ENCODE measurements around the gene HNRNPL.
A peak's percentile ranks its signal among the peaks of the same experiment; 100 is the strongest.
"Not testable (repeated sequence)": the region's sequence is repeated elsewhere in the genome, so short reads cannot be mapped to it uniquely, and the experiment has no call there.

Gene HNRNPL

DNA sequence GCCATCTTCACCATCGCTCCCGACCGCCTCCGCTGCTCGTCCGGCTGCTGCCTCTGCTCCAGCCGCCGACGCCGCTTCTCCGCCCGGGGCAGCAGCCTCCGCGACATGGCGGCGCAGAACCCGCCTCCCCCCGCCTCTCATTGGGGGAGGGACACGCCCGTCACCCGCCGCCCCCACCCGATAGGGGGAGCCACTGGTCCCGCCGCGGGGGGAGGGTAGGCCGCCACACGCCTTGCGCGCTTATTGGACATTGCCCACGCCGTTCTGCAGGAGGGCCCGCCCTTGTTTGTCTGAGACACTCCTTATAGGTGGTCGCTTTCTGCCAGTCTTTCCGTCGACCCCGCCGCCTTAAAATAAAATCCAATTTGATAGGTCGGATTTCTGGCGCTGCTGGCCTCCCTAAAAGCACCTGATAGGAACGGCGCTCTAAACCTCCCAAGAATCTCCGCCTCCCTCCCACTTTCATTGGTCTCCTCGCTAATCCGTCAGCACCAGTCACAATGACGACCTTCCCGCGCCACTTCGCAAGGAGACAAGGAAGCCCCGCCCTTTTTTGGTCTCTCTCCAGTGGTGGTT is at the start of gene HNRNPL:
Gene HNRNPL (minus strand): TSS at position 127 of the 576 bp plus-strand sequence. CDS start 20 bp downstream, at position 107.
- DNase-seq = peak; percentile 99 to 100 (median 100)

DNA sequence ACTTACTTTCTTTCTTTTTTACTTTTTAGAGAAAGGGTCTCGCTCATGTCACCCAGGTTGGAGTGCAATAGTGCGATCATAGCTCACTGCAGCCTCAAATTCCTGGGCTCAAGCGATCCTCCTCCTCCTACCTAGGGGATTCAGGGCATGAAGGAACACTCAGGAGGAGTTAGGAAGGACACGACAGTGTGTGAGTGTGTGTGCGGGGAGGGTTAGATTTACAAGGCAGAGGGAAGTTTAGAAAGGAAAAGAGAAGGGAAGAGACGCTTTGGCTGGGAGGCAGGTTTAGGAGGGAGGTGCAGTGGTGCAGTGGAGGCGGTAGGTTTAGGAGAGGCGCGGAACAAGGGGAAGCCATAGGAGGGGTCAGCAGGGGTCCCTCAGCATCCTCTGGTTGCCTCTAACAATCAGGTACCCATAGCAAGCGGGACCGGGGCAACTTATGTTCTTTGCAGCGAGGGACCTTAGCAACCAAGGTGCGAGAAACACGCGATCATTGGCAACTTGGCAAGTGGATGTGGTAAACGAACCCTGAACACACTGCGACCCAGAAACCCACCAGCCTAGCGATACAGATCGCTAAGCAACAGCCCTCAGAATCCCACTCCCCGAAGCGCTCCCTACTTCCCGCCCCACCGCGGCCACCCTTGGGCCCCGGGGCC is 49.1 kb upstream of the HNRNPL start:
- DNase-seq = no peak

DNA sequence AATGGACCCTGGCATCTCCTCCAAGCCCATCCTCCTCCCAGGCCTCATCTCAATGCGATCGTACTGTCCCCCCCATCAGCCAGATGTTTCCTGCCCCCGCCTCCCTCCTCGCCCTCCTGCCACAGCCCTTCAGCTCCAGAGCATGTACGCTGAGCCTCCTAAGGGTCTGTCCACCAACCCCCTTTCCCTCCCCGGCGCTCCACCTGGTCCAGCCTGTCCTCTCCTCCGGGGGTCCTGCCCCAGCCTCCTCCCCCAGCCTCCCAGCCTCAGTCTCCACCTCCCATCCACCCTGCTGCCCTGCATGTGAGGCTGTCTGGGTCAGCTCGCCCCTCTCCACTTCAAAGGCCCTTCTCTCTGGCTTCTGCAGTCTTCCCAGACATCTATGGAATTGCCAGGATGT is 45.2 kb upstream of the HNRNPL start:
- no peak for DNase-seq

DNA sequence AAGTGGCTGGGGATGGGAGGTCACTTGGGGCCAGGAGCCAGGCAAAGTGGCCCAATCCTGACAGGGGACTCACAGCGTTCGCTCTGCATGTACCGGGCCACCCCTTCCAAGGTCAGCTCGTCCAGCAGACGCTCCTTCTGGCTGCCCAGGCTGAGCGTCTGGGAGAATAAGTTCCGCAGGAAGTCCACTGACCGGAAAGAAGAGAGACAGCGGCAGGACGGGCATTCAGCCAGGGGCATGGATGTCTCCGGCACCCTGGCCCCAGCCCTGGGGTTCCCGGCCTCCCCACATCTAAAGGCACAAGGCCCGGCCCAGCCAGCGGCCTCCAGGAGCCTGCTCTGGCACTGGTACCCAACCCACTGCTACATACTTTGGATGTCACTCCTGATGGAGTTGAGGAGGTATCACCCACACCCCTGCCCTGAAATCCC is 43.6 kb upstream of the HNRNPL start:
- DNase-seq = no peak

DNA sequence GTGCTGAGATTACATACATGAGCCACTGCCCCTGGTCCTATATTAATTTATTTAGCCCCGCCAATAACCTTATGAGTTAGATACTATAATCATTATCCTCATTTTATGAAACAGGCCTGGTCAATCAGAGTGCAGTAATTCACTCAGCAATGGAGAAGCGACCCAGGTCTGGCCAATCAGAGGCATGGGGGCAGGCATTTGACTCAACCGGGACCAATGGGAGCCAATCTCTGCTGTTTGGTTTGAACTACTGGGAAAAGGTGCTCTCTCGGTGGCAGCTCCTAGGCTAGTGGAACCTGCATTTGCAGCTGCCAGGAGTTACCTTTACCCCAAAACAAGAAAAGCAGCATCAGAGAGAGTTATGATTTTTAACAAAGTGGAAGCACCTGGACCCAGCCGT is 43.1 kb upstream of the HNRNPL start:
- no peak for DNase-seq

DNA sequence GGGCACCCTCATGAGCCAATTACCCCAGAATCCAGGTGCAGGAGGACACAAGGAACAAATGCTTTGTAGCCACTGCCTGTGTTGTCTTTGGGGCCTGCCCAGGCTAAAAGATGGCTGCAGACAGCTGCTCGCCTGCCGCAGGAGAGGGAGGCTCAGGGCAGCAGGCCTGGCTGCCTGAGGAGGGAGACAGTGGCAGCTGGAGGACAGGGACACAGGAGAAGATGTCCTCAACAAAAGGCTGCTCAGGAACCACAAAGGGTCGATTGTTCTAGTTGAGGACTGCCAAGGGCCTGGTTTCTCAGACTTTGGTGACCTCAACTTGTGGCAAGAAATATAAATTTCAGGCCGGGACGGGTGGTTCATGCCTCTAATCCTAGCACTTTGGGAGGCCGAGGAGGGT is 42.0 kb upstream of the HNRNPL start:
- DNase-seq = peak in 8 of 14 donors; percentile 12 to 47 (median 17)

DNA sequence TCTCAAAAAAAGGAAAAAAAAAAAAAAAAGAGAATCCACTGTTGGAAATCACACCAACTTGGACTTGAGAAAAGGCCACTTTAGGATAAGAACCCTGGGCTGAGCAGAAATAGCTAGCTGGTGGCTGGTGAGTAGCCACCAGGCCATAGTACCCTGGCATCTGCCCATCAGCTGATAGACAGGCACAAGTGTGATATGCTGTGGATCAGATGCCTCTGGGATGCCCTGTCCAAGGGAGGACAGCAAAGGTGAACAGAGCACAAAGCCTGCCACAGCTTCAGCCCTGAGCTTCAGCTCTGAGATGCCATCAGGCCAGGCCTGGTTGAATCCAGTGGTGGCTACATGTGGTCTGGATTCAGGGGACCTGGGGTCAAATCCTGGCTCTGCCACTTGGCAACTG is 40.9 kb upstream of the HNRNPL start:
- DNase-seq = no peak

DNA sequence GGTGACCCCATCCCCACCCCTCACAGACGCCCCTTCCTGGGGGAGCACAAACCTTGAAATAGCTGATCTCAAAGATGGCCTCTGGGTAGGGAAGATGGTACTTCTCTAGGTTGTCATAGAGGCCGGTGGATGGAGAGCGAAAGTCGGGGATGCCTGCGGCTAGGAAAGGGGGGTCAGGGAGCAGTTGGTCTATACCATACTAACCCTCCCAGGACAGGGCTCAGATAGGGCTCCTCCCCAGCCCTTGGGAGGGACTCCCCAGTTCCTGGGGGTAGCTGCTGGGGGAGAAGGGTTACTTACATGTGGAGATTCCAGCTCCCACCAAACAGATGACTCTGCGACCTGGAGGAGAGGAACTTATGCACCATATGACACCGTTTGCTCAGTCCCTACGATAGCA is 40.0 kb upstream of the HNRNPL start:
- no peak for DNase-seq

DNA sequence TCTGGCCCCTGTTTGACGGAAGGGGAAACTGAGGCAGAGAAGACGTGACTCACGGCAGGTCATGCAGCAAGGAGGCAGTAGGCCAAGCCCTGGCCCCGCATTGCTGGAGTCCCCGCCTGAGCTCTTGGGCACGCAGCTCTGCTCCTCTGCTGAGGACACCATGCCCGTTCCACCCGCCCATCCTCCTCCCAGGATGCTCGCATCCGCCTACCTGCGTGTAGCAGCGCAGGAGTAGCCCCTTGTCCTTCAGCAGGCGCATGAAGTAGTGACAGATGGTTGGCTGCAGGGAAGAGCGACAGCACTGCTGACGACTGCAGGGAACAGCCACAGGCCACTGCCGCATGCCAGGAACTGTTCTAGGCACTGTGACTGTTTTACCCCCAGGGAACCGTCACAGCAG is 39.1 kb upstream of the HNRNPL start:
- peak in 1 of 14 donors; percentile 79 for DNase-seq

DNA sequence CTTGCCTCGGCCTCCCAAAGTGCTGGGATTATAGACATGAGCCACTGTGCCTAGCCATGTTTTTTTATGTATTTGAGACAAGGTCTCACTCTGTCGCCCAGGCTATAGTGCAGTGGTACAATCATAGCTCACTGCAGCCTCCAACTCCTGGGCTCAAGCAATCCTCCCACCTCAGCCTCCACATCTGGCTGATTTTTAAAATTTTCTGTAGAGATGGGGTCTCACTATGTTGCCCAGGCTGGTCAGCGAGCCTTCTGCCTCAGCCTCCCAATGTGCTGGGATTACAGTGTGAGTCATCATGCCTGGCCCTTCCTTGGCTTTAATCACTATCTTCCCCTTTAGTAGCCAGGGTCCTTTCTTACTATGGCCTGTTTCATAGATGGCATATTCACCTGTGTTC is 34.9 kb upstream of the HNRNPL start:
- DNase-seq = not testable (repeated sequence)

DNA sequence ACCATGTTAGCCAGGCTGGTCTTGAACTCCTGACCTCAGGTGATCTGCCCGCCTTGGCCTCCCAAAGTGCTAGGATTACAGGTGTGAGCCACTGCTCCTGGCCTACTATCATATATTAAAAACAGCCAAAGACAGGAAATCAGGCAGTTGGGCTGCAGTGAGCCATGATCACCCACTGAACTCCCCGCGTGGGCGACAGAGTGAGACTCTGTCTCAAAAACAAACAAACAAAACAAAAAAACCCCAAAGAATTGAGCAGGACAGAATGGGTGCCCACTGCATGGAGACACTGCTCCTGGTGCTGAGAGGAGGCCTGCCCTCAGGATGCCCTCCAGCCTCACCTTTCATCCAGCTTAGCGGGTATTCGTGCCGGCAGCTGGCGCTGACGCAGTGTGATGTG is 33.5 kb upstream of the HNRNPL start:
- no peak for DNase-seq

DNA sequence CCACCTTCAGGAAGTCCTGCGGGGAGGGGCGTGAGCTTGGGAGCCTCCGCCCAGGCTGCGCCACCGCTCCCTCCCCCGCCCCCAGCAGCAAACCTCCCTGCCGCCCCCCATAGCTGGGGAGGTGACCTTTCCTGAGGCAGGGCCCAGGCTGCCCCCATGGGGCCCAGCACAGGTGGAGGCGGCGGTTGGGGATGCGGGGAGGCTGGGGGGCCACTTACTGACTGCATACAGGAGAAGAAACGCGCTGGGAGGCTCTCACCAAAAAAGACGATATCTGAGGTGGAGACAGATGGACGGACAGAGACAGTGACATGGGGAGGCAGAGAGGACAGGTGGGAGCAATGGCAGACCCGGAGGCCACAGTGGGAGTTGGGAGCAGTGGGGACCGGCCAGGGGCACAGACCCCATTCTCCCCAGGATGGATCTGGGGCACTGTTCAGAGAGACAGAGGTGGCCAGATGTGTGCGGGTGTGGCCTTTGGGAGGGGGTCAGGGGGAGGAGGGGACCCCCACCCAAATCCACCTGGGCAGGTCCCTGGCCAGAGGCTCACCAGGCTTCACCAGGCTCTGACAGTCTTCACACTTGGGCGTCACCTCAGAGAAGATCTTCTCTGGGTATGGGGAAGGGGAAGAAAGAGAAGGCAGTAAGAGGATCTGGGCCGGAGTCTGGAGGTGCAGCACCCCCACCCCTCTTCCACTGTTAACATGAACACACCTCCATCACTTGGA is 31.3 kb upstream of the HNRNPL start:
- DNase-seq = no peak

DNA sequence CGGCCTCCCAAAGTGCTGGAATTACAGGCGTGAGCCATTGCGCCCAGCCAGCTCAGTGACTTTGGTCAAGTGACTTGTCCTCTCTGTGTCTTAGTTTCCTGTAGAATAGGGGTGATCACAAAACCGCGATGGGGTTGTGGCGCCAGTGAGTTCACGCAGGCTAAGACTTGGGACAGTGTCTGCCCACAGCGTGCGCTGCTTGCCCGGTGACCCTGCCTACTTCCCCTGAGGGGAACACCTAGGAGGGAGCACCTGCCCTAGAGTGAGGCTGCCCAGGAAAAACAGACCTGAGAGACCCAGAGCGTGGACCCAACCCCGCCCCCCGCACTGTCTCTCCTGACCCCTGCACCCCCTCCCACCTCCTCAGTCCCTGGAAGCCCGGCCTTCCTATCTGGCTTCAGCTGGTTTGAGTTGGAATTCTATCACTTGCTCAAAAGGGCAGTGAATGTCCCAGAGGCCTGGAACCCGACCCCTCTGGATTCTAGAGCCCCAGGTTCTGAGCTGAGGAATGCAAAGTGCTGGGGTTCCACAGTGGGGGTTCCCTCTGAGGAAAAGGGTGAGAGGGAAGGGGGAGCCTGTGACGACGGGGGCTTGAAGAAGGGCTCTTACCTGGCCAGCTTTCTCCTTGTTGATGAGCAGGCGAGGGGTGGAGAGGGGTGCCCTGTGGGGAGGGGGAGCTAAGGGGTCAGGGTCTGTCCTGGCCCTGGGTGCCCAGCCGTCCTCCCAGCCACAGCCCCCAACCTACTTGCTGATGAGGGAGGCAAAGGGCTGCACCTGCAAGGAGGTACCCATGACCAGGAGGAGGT is 30.5 kb upstream of the HNRNPL start:
- DNase-seq = no peak

DNA sequence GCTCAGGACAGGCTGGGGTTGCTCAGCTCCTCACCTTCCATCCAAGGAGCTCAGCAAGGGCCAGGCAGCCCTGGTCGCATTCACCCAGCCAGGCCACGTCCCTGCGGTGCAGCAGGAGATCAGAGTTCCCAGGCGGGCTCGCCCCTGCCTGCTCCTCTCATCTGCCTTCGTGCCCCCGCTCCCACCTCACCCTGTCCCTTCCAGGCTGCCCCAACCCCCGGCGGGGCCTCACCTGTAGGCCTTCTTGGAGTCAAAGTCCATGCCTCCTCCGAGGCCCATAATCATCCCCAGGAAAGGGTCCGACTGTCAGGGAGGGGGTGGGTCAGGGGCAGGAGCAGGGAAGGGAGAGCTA is 29.6 kb upstream of the HNRNPL start:
- no peak for DNase-seq

DNA sequence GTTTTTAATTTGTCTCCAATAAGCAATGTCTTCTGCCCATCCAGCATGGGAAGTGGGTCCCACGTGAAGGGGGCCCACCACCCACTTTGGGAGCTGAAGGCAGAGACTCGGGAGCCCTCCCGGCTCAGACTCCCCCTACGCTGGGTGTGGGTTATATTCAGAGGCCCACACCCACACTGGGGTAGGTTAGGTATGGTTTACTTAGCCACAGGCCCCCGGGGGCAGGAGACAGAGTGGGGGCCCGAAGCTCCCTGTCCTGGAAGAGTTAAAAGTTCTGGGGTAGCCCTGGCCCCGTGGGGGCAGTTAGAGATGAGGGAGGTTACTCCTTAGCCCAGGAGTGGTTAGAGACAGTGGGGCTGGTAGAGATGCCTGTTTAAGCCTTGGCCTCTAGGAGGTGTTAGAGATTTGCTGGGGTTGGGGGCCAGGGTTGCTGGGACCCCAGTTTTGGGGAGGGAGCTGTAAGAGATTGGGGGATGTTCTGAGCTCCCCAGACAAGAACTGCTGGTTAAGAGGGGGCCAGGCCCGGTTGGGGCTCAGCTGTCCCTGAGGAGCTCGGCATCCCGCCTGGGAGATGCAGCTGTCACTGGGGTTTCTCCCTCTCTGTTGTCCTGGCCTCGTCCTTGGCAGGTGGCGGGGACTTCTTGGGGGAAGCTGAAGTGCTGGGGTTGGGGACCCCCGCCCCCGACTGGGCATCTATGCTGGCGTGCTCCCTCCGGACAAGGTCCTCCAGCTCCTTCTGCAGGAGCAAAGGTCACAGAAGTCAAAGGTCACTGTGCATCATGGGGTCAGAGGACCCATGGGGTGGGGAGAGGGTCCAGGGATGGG is 29.0 kb upstream of the HNRNPL start:
- DNase-seq = no peak

DNA sequence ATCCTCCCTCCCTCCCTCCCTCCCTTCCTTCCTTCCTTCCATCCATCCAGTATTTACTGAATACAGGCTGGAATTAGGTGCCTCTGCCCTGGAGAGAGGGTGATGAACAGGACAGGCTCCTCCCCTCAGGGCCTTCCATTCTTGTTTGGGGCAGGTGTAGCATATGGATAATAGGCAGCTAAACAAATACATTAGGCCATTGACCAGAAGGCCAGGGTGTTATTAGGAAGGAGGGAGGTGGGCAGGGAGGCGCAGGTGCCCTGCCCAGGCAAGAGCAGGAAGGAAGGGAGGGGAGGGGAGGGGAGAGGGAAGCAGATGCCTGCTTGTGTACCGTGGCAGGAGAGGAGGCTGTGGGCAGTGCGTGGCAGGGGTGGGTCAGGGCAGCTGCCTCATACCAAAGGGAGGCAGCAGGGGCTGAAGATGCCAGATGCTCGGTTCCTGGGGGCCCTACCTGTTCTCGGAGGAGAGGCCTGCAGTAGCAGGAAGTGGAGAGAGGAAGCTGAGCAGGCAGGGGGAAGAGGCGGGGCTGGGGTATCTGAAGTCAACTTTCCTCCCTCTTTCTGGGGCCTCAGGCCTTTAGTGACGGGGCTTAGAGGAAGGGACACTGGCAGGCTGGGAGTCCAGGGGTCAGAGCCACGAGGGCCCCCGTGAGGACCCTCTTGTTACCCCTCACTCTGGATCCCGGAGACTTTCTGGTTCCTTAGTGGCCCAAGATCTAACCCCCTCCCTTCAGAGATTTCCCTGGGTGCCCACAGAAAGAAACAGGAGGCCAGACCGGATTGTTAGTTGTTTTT is 28.2 kb upstream of the HNRNPL start, which contains the start of gene RINL:
Gene RINL (minus strand): TSS at position 495 of the 794 bp plus-strand sequence. CDS start 1,533 bp downstream, outside the sequence.
- peak in 2 of 14 donors; percentile 11 to 21 for DNase-seq

DNA sequence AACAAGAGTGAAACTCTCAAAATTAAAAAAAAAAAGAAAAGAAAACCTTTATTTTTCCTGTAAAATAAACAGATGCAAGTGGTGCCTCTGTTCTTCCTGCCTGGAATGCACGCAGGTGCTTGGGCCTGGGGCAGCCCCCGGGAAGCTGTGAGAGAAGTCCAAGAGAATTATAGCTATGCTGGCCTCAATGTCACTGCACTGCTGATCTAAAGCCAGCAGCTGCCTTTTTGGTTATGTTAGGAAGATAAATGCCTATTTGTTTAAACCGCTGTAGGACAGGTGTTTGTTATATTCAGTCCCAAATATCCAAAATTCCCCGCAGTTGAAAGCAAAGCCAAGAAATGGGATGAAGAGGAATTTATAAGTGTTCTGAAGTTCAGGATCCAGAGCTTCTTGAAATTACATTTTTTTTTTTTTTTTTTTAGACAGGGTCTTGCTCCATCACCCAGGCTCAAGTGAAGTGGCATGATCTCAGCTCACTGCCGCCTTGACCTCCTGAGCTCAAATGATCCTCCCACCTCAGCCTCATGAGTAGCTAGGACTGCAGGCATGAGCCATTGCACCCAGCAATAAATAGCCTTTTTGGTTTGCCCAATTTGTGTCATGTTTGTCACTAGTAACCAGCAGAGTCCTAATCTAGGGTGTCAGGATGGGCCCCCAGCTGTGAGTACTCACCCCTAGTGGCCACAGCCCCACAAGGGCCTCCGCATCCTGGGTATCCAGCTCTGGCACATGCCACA is 26.0 kb upstream of the HNRNPL start:
- DNase-seq = no peak

DNA sequence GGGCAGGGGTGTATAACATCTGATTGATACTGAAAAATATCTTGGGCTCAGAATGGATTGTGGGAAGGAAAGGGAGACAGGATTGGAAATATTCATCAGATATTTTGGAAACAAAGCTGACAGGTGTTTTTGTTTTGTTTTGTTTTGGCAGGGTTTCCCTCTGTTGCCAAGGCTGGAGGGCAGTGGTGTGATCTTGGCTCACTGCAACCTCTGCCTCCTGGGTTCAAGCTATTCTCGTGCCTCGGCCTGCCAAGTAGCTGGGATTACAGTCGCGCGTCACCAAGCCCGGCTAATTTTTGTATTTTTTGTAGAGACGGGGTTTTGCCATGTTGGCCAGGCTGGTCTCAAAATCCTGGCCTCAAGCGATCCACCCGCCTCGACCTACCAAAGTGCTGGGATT is 23.6 kb upstream of the HNRNPL start:
- not testable (repeated sequence) for DNase-seq

DNA sequence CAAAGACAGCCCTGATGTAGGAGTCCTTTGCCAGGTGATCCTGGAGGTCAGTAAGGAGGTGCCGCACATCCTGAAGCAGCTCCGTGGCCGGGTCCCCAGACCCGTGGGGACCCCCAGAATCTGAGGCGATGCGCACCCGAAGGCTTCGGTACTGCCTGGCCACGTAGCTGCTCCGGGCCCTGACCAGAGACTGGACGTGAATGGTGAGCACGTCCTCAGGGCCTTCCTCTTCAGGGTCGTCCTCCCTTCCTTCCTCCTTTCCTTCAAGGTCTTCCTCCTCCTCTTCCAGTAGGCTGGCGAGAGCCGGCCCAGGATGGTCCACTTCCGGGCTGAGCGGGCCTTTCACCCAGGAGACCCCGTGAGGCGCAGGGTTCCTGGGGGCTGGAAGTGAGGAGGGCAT is 20.8 kb upstream of the HNRNPL start:
- no peak for DNase-seq

All from C1 segment of cervical spinal cord (tissue), 14 donors.